ENCODE data around the gene GAS7.

Gene GAS7

GRCh38 chr17:10170233-10170632, 28.2 kb downstream of the GAS7 start:
- FAIRE-seq, result no peak

GRCh38 chr17:10169290-10169689, 29.1 kb downstream of the GAS7 start:
- no peak for FAIRE-seq

GRCh38 chr17:10166176-10166935, 32.0 kb downstream of the GAS7 start:
- FAIRE-seq, result no peak

GRCh38 chr17:10162096-10162495, 36.3 kb downstream of the GAS7 start:
- no peak for FAIRE-seq

- FAIRE-seq, result no peak
These were observed 37.0 kb downstream of the GAS7 start for GRCh38 chr17:10161386-10161785.

GRCh38 chr17:10156948-10157607, 41.3 kb downstream of the GAS7 start:
- FAIRE-seq, result no peak

- FAIRE-seq, result no peak
These were observed 41.8 kb downstream of the GAS7 start for GRCh38 chr17:10156599-10156947.

GRCh38 chr17:10156077-10156435, 42.4 kb downstream of the GAS7 start:
- FAIRE-seq, result no peak

- no peak for FAIRE-seq
These were observed 42.9 kb downstream of the GAS7 start for GRCh38 chr17:10155371-10156076.

GRCh38 chr17:10151667-10152496, 46.5 kb downstream of the GAS7 start:
- no peak for FAIRE-seq

GRCh38 chr17:10149573-10150399, 48.6 kb downstream of the GAS7 start:
- no peak for FAIRE-seq

- FAIRE-seq, result no peak
These were observed 50.5 kb downstream of the GAS7 start for GRCh38 chr17:10147761-10148415.

GRCh38 chr17:10147040-10147439, 51.4 kb downstream of the GAS7 start:
- no peak for FAIRE-seq

GRCh38 chr17:10144982-10145381, 53.4 kb downstream of the GAS7 start:
- no peak for FAIRE-seq

- FAIRE-seq, result no peak
These were observed 54.0 kb downstream of the GAS7 start for GRCh38 chr17:10144456-10144855.

- FAIRE-seq, result no peak
These were observed 57.0 kb downstream of the GAS7 start for GRCh38 chr17:10141436-10141835.

- no peak for FAIRE-seq
These were observed 58.8 kb downstream of the GAS7 start for GRCh38 chr17:10139577-10139976.

- FAIRE-seq, result no peak
These were observed 62.0 kb downstream of the GAS7 start for GRCh38 chr17:10136258-10136981.

- FAIRE-seq, result no peak
These were observed 62.7 kb downstream of the GAS7 start for GRCh38 chr17:10135539-10136257.

- no peak for FAIRE-seq
These were observed 67.7 kb downstream of the GAS7 start for GRCh38 chr17:10130677-10131076.

Measured in islet of Langerhans (tissue), 1 donor.